Osteoblast (primary cell): Measurements from ENCODE around the gene OASL. TPM values are rescaled to one million over a fixed set of nuclear protein-coding genes. Genes with fewer than 3 reads are reported as not detected.

Experiments
- DNase-seq: peaks from one replicate; pipeline ENCODE4 v3.0.0; 2011; ENCODE audit warnings: low spot score, mixed read lengths; ENCODE audit not compliant: insufficient read length; ENCODE audit errors: missing footprints
- H2AFZ ChIP-seq: 2 replicates; pipeline ENCODE4 v1.6.0; 2011; ENCODE audit warnings: mild to moderate bottlenecking, low read length
- H3K27ac ChIP-seq: 2 replicates; pipeline ENCODE4 v1.5.1; 2011; ENCODE audit warnings: mild to moderate bottlenecking, low read depth, low read length, moderate library complexity
- H3K27me3 ChIP-seq: 2 replicates; pipeline ENCODE4 v1.6.0; 2012; ENCODE audit warnings: mild to moderate bottlenecking, control low read depth, inconsistent platforms, low read length, moderate library complexity; ENCODE audit not compliant: insufficient read depth
- H3K36me3 ChIP-seq: 2 replicates; pipeline ENCODE4 v1.5.1; 2011; ENCODE audit warnings: mild to moderate bottlenecking, low read length, control low read depth, moderate library complexity; ENCODE audit not compliant: insufficient read depth
- H3K4me1 ChIP-seq: 2 replicates; pipeline ENCODE4 v1.5.1; 2011; ENCODE audit warnings: mild to moderate bottlenecking, low read length, control low read depth, moderate library complexity; ENCODE audit not compliant: insufficient read depth
- H3K4me2 ChIP-seq: 2 replicates; pipeline ENCODE4 v1.6.0; 2011; ENCODE audit warnings: mild to moderate bottlenecking, low read length; ENCODE audit not compliant: insufficient read depth
- H3K4me3 ChIP-seq: fragments of 200-600 bp; sonication (generic); 3 replicates; pipeline ENCODE4 v1.5.1; 2012; ENCODE audit warnings: mild to moderate bottlenecking, low read length, inconsistent platforms; ENCODE audit not compliant: insufficient read depth
- H3K79me2 ChIP-seq: 2 replicates; pipeline ENCODE4 v1.6.0; 2012; ENCODE audit warnings: mild to moderate bottlenecking, low read length, control low read depth, inconsistent platforms; ENCODE audit not compliant: insufficient read depth
- H3K9me3 ChIP-seq: 2 replicates; pipeline ENCODE4 v1.5.1; 2011; ENCODE audit warnings: low read depth, low read length, control low read depth
- H4K20me1 ChIP-seq: 2 replicates; pipeline ENCODE4 v1.6.0; 2012; ENCODE audit warnings: mild to moderate bottlenecking, low read length, control low read depth; ENCODE audit not compliant: insufficient read depth
- total RNA-seq: library from RNA; depleted of rRNA; stranded (reverse); fragments of >200 nt; gene quantifications from 2 replicates; pipeline ENCODE4 v1.2.3, GENCODE V29; 2012
- TF ChIP-seq, protein P1 (sequence below): IDR thresholded peaks from 2 replicates; pipeline ENCODE4 v1.5.1; 2011; ENCODE audit warnings: mild to moderate bottlenecking, low read depth, low read length, moderate library complexity; ENCODE audit errors: extremely low read depth

Gene OASL
- total RNA-seq, 1 donor = 0.72 TPM

DNA sequence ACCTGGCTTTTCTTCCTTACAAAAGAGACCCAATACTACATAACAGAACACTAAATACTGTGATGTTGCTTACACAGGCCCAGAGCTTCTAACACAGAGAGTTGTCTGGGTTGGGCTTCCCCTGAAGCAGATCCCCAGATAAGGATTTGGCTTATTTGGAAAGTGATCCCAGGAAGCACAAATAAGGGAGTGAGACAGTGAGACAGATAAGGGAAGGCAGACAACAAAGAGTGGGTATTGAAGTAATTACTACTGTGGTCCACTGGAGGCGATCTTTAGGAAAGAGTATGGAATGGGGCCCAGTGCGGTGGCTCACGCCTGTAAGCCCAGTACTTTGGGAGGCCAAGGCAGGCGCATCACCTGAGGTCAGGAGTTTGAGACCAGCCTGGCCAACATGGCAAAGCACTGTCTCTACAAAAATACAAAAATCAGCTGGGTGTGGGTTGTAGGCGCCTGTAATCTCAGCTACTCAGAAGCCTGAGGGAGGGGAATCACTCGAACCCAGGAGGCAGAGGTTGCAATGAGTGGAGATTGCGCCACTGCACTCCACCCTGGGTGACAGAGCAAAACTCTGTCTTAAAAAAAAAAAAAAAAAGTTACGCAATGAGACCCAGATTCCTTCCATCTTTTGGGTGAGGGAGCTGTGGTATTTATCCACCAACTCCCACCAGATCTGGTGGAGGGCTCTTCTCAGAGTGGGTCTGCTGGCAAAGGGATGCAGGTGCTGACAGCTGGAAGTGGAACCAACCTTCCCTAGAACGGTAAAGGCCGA lies 12.6 kb downstream of the OASL start:
- no peak overlapping the region for H3K4me2 ChIP-seq
- no peak overlapping the region for H3K27ac ChIP-seq
- H3K27me3 ChIP-seq = no peaks in the 10 kb centered on the region
- no peak overlapping the region for H3K4me3 ChIP-seq
- peak overlapping the region; percentile 27 for H2AFZ ChIP-seq
- H3K4me1 ChIP-seq = peaks cover 3% of the 10 kb centered on the region
- no peaks in the 10 kb centered on the region for H3K36me3 ChIP-seq
- H3K9me3 ChIP-seq = no peaks in the 10 kb centered on the region
- H4K20me1 ChIP-seq = no peaks in the 10 kb centered on the region
- DNase-seq = no peak
- H3K79me2 ChIP-seq = no peaks in the 10 kb centered on the region
- TF ChIP-seq, protein P1, sequence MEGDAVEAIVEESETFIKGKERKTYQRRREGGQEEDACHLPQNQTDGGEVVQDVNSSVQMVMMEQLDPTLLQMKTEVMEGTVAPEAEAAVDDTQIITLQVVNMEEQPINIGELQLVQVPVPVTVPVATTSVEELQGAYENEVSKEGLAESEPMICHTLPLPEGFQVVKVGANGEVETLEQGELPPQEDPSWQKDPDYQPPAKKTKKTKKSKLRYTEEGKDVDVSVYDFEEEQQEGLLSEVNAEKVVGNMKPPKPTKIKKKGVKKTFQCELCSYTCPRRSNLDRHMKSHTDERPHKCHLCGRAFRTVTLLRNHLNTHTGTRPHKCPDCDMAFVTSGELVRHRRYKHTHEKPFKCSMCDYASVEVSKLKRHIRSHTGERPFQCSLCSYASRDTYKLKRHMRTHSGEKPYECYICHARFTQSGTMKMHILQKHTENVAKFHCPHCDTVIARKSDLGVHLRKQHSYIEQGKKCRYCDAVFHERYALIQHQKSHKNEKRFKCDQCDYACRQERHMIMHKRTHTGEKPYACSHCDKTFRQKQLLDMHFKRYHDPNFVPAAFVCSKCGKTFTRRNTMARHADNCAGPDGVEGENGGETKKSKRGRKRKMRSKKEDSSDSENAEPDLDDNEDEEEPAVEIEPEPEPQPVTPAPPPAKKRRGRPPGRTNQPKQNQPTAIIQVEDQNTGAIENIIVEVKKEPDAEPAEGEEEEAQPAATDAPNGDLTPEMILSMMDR = peak; percentile 13

GRCh38 chr12:121025442-121026226 lies 13.4 kb downstream of the OASL start:
- peaks cover 3% of the 10 kb centered on the region for H3K4me1 ChIP-seq
- H3K9me3 ChIP-seq = no peaks in the 10 kb centered on the region
- H4K20me1 ChIP-seq = no peaks in the 10 kb centered on the region
- H3K27me3 ChIP-seq = no peaks in the 10 kb centered on the region
- TF ChIP-seq, protein P1 = no peak
- H3K36me3 ChIP-seq = no peaks in the 10 kb centered on the region
- peak; percentile 77 for DNase-seq
- peak overlapping the region; percentile 27 for H2AFZ ChIP-seq
- H3K79me2 ChIP-seq = no peaks in the 10 kb centered on the region
- no peak overlapping the region for H3K27ac ChIP-seq
- H3K4me2 ChIP-seq = no peak overlapping the region
- H3K4me3 ChIP-seq = no peak overlapping the region

DNA sequence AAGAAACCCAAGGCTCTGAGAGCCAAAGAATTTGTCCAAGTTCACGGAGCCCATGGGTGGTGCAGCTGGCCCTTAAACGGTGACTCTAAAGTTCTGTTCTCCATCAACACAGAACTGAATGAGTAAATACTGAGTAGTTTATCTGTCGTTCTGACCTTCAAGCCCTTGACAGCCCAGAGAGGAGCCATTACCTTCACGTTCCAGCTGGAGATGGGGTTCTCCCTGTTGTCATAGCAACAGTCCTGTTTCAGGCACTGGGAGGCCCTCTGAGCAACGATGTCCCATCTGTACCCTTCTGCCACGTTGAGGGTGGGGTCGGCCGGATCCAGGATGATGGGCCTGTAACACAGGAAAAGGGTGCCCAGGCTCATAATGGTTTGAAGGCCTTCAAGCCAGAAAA lies 15.2 kb downstream of the OASL start:
- H3K27me3 ChIP-seq = peaks cover 2% of the 10 kb centered on the region
- no peaks in the 10 kb centered on the region for H3K9me3 ChIP-seq
- no peak overlapping the region for H3K4me2 ChIP-seq
- peaks cover 3% of the 10 kb centered on the region for H3K4me1 ChIP-seq
- no peaks in the 10 kb centered on the region for H4K20me1 ChIP-seq
- H3K36me3 ChIP-seq = no peaks in the 10 kb centered on the region
- TF ChIP-seq, protein P1 = no peak
- no peak overlapping the region for H3K27ac ChIP-seq
- no peak overlapping the region for H3K4me3 ChIP-seq
- H2AFZ ChIP-seq = no peak overlapping the region
- DNase-seq = no peak
- no peaks in the 10 kb centered on the region for H3K79me2 ChIP-seq

- Histone ChIP-seq H3K27me3 (peaks cover 2% of the 10 kb centered on the region), H3K9me3 (no peaks in the 10 kb centered on the region), H3K27ac (no peak overlapping the region), H3K36me3 (no peaks in the 10 kb centered on the region), H3K4me3 (no peak overlapping the region), H2AFZ (no peak overlapping the region), H4K20me1 (no peaks in the 10 kb centered on the region), H3K4me2 (no peak overlapping the region), H3K79me2 (no peaks in the 10 kb centered on the region), H3K4me1 (peaks cover 3% of the 10 kb centered on the region)
- no peak for DNase-seq
- TF ChIP-seq, protein P1 = no peak
Observed at GRCh38 chr12:121022713-121023112, 16.3 kb downstream of the OASL start.
